IPS-20b (cell line): Measurements from ENCODE around the gene TRIM66.

Source experiments
- H3K27ac ChIP-seq: one replicate; pipeline ENCODE4 v1.5.1; 2013; ENCODE audit warnings: low read length
- H3K27me3 ChIP-seq: 2 replicates; pipeline ENCODE4 v1.6.1; 2013; ENCODE audit warnings: mild to moderate bottlenecking, low read length, inconsistent platforms; ENCODE audit not compliant: insufficient read depth
- H3K36me3 ChIP-seq: 2 replicates; pipeline ENCODE4 v1.6.1; 2013; ENCODE audit warnings: low read depth, mild to moderate bottlenecking, inconsistent platforms, low read length, moderate library complexity; ENCODE audit not compliant: insufficient read depth
- H3K4me1 ChIP-seq: 2 replicates; pipeline ENCODE4 v1.6.1; 2013; ENCODE audit warnings: mild to moderate bottlenecking, control low read depth, inconsistent platforms, low read length, moderate library complexity; ENCODE audit not compliant: insufficient read depth
- H3K4me3 ChIP-seq: 2 replicates; pipeline ENCODE4 v1.5.1; 2013; ENCODE audit warnings: mild to moderate bottlenecking, low read length, inconsistent platforms
- H3K9ac ChIP-seq: 2 replicates; pipeline ENCODE4 v1.6.1; 2013; ENCODE audit warnings: low read depth, mild to moderate bottlenecking, inconsistent platforms, low read length, moderate library complexity
- H3K9me3 ChIP-seq: 2 replicates; pipeline ENCODE4 v1.6.1; 2013; ENCODE audit warnings: mild to moderate bottlenecking, low read depth, low read length, inconsistent platforms; ENCODE audit not compliant: insufficient read depth

The TRIM66 gene

DNA sequence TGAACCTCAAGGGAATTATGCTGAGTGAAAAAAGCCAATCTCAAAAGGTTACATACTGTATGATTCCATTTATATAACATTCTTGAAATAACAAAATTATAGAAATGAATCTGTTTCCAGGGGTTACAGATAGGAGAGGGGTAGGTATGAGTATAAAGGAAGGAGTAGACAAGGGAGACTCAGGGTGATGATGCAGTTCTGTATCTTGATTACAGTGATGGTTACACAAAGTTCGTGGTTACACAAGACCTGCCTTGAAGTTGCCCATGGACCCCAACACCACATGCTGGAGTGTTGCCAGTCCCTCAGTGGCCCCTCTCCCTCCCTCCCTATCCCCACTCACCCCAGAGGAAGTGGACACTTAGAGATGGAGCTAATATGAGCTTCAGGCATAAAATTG, 108.7 kb downstream of the TRIM66 start:
- no peak overlapping the region for H3K4me3 ChIP-seq
- no peaks in the 10 kb centered on the region for H3K27me3 ChIP-seq
- peaks cover 6% of the 10 kb centered on the region for H3K9me3 ChIP-seq
- H3K9ac ChIP-seq = no peak overlapping the region
- no peak overlapping the region for H3K27ac ChIP-seq
- H3K4me1 ChIP-seq = no peaks in the 10 kb centered on the region
- H3K36me3 ChIP-seq = no peaks in the 10 kb centered on the region

DNA sequence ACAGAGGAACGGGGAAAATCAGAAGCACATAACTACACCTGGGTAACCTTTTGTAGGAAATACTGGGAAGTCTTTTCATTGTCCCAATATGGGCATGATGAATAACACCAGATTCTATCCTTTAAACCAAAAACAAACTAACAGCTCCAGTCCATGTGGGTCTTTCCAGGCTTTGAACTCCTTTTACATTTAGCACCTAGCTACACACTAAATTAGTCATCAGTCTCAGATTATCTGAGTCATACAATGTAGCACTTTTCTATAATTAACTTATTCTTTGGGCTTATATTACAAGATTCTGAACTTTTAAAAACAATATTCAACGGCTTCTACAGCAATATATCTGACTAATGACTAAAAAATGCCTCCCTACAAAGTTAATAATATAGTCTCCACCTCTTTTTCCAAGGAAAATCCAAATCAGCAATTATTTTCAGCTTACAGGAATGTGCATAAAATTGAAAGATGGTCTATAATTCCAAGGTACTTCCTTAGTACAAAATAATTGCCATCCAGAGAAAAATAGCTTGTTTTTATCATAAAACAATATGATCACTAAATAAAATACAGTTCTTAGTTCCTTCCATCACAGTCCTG, 114.8 kb downstream of the TRIM66 start:
- H3K9ac ChIP-seq = no peak overlapping the region
- no peaks in the 10 kb centered on the region for H3K4me1 ChIP-seq
- H3K27me3 ChIP-seq = no peaks in the 10 kb centered on the region
- no peaks in the 10 kb centered on the region for H3K9me3 ChIP-seq
- H3K4me3 ChIP-seq = no peak overlapping the region
- no peak overlapping the region for H3K27ac ChIP-seq
- H3K36me3 ChIP-seq = no peaks in the 10 kb centered on the region

GRCh38 chr11:8566613-8567210, 115.8 kb downstream of the TRIM66 start:
- Histone ChIP-seq H3K4me1 (no peaks in the 10 kb centered on the region), H3K27me3 (no peaks in the 10 kb centered on the region), H3K9ac (no peak overlapping the region), H3K9me3 (0 out of 2 replicates have a peak, but pooled peaks cover 3% of the 10 kb centered on the region), H3K27ac (no peak overlapping the region), H3K4me3 (no peak overlapping the region), H3K36me3 (no peaks in the 10 kb centered on the region)

- H3K9me3 ChIP-seq = 0 out of 2 replicates have a peak, but pooled peaks cover 3% of the 10 kb centered on the region
- H3K4me3 ChIP-seq = no peak overlapping the region
- H3K9ac ChIP-seq = no peak overlapping the region
- H3K36me3 ChIP-seq = no peaks in the 10 kb centered on the region
- no peaks in the 10 kb centered on the region for H3K27me3 ChIP-seq
- no peaks in the 10 kb centered on the region for H3K4me1 ChIP-seq
- H3K27ac ChIP-seq = no peak overlapping the region
Observed at GRCh38 chr11:8564526-8564925, 117.9 kb downstream of the TRIM66 start.
